HepG2 (cell line): ENCODE measurements around the gene KCNT2.

ENCODE experiments used
- CCAR2 ChIP-seq: fragments of 200-400 bp; formaldehyde crosslinking; optimal IDR thresholded peaks from 2 replicates; pipeline ENCODE3; 2018; ENCODE audit warnings: low read depth, mild to moderate bottlenecking, low read length, moderate library complexity
- JUN ChIP-seq: sonication (generic); formaldehyde crosslinking; IDR thresholded peaks from 2 replicates; pipeline ENCODE4 v1.4.0; 2020; ENCODE audit warnings: mild to moderate bottlenecking, missing genetic modification reagents
- RXRA ChIP-seq: sonication (generic); formaldehyde crosslinking; IDR thresholded peaks from 2 replicates; pipeline ENCODE4 v1.5.1; 2020; ENCODE audit warnings: missing genetic modification reagents
- SALL1 ChIP-seq: sonication (generic); formaldehyde crosslinking; IDR thresholded peaks from 2 replicates; pipeline ENCODE4 v1.8.0; 2022; ENCODE audit warnings: mild to moderate bottlenecking, missing genetic modification reagents
- ZNF546 ChIP-seq: sonication (generic); formaldehyde crosslinking; conservative IDR thresholded peaks from 2 replicates; pipeline ENCODE4 v1.8.1; 2023; ENCODE audit warnings: mild to moderate bottlenecking, missing genetic modification reagents

DNA sequence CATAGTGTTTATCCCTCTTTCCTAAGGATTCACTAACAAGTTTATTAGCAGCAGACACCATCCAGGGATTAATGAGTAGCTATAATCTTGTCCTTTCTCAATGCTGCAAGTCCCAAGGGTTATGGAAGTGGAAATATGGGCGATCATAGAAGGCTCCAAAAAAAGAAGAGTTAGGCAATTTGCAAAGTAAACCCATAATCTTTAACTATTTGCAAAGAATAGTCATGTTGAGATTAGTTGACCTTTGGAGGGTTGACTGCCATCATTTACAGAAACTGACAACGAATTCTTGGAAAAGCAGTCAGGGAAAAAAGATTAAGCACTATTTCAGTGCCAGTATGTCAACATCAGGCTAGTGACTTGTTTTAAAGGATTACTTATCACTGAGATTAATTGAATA lies 169.9 kb downstream of the KCNT2 start:
- TF ChIP-seq ZNF546 (CRISPR knock-in tag) (no peak), SALL1 (CRISPR knock-in tag) (peak; percentile 72; the same call in 1 of the 2 replicates), CCAR2 (no peak), JUN (CRISPR knock-in tag) (no peak), RXRA (no peak)
